Spleen (tissue), 11 donors: ENCODE results near the gene KCNJ6. TPM values are rescaled to one million over a fixed set of nuclear protein-coding genes. Genes with fewer than 3 reads are reported as not detected.

Experiments
- DNase-seq: peaks from one replicate; pipeline ENCODE4 v3.0.0-alpha.2; 2020
- H3K27ac ChIP-seq, 8 donors: fragments of 200-600 bp; sonication (generic) in 7 of 8; 1 replicate in 4 of 8; 2 replicates in 4 of 8; pipeline versions ENCODE4 v1.5.0 to v1.8.0; 2016 to 2021; ENCODE audit warnings: inconsistent platforms in 4 of 8, mild to moderate bottlenecking in 4 of 8, moderate library complexity in 1 of 8
- H3K27me3 ChIP-seq, 7 donors: fragments of 200-600 bp; sonication (generic) in 6 of 7; replicated peaks in 1 of 7; 1 replicate in 4 of 7; 2 replicates in 3 of 7; pipeline versions ENCODE4 v1.5.0 to v1.8.0; 2016 to 2021; ENCODE audit warnings: inconsistent platforms in 3 of 7, mild to moderate bottlenecking in 1 of 7
- H3K36me3 ChIP-seq, 6 donors: fragments of 200-600 bp; sonication (generic) in 5 of 6; 1 replicate in 4 of 6; 2 replicates in 2 of 6; pipeline versions ENCODE4 v1.5.0 to v1.8.0; 2016 to 2021; ENCODE audit warnings: inconsistent platforms in 2 of 6
- H3K4me1 ChIP-seq, 6 donors: fragments of 200-600 bp; sonication (generic) in 5 of 6; 1 replicate in 3 of 6; 2 replicates in 3 of 6; pipeline versions ENCODE4 v1.5.0 to v1.8.0; 2016 to 2021; ENCODE audit warnings: inconsistent platforms in 3 of 6
- H3K4me3 ChIP-seq, 8 donors: fragments of 200-600 bp; sonication (generic) in 7 of 8; 1 replicate in 4 of 8; 2 replicates in 4 of 8; pipeline versions ENCODE4 v1.5.0 to v1.8.0; 2016 to 2021; ENCODE audit warnings: inconsistent platforms in 4 of 8, mild to moderate bottlenecking in 4 of 8, moderate library complexity in 2 of 8
- H3K9me3 ChIP-seq, 8 donors: fragments of 200-600 bp; sonication (generic) in 7 of 8; 1 replicate in 4 of 8; 2 replicates in 4 of 8; pipeline versions ENCODE4 v1.5.0 to v1.8.0; 2016 to 2021; ENCODE audit warnings: inconsistent platforms in 4 of 8
- POLR2A ChIP-seq, 3 donors: fragments of 450-650 bp; IDR thresholded peaks; one replicate each; pipeline ENCODE4 v1.5.1; 2017; ENCODE audit warnings: antibody characterized with exemption in 3 of 3, mild to moderate bottlenecking in 1 of 3
- POLR2AphosphoS5 ChIP-seq, 3 donors: sonication (generic); formaldehyde crosslinking; IDR thresholded peaks; one replicate each; pipeline ENCODE4 v1.5.1; 2017; ENCODE audit warnings: antibody characterized with exemption in 3 of 3
- WGBS, 5 donors: extraction: QIAGEN DNeasy Blood & Tissue Kit in 3 of 5; methylation state at CpG; one replicate each; pipeline versions ENCODE4 v1.1.5 to v1.1.7; 2013 to 2018; 5-methylcytosine and 5-hydroxymethylcytosine counted together
- intact Hi-C: fragments of 100-400 bp; cut with DNase I; formaldehyde crosslinking; loops from one replicate; pipeline ENCODE4 v1.15.0; 2023; ENCODE audit warnings: low total_unique reads
- polyA plus RNA-seq, 3 donors: library from polyadenylated mRNA; stranded (reverse); fragments of 200-250 nt; gene quantifications; one replicate each; pipeline ENCODE4 v1.2.1, GENCODE V29; 2013
- total RNA-seq, 7 donors: library from RNA; depleted of rRNA in 3 of 7; stranded (reverse); fragments of >200 nt in 3 of 7; fragmentation: NEBNext Ultra II Directional in 4 of 7; extraction: Animal tissue kit (Norgen Biotek cat#: 25700) in 4 of 7; gene quantifications; one replicate each; pipeline versions ENCODE4 v1.1.0 to v1.2.1, GENCODE V29; 2016 to 2021
- TF ChIP-seq, protein P1 (sequence below), 11 experiments: fragments of 200-600 bp in 7 of 11; fragments of 450-650 bp in 4 of 11; sonication (generic) in 4 of 11; IDR thresholded peaks in 8 of 11; conservative IDR thresholded peaks in 3 of 11; 1 replicate in 7 of 11; 2 replicates in 4 of 11; pipeline versions ENCODE4 v1.4.0 to v1.8.0; 2016 to 2021; ENCODE audit warnings: antibody characterized with exemption in 11 of 11, inconsistent platforms in 4 of 11, mild to moderate bottlenecking in 1 of 11
- donor health status: healthy with polysubstance abuse.
- donor health status: DM: no; HTN: no; CAD: no; lungs with moderate emphysema.
- donor health status: DM: no; HTN: no; CAD: no.
- donor health status: Bipolar disorder and iron deficiency.
- donor health status: healthy.
- donor health status: DM: no; HTN: no; CAD: no.
- donor health status: DM: yes; HTN: yes; CAD: no.

The KCNJ6 gene
- total and polyA plus RNA-seq, 10 donors, result under 0.01 to 0.36 (median 0.10) TPM; not detected in 6

DNA sequence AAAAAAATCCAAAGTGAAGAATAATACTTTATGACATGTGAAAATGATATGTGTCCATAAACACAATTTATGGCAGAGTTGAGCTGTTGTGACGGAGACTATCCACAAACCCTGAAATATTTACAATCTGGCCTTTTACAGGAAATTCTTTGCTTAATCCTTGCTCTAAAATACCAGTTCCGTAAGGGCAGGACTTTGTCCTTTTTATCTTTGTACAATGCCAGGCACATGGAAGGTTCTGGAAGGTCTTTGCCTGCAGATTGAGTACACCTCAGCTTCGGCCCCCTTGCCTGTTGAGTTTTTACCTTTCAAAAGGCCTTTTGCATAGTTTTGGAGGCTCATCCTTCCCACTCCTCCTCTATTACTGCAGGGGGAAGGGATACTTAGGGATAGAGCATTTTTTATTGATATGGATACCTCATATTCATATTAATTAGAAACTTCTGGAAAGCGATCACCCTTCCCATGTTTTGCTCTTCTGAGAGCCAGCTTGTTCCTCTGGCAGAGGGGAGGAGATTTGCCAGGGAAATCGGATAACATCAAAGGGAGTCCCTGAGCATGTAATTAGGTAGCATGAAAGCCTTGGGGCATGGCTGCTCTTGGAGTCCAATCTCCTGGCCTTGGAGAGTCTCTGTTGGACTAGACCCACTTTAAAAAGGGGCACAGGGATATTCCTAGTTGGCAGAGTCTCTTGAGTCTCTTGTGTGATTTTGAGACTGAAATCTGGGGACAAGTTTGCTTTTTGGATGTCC, 217.1 kb downstream of the KCNJ6 start:
- intact Hi-C loops, result no loop called here

DNA sequence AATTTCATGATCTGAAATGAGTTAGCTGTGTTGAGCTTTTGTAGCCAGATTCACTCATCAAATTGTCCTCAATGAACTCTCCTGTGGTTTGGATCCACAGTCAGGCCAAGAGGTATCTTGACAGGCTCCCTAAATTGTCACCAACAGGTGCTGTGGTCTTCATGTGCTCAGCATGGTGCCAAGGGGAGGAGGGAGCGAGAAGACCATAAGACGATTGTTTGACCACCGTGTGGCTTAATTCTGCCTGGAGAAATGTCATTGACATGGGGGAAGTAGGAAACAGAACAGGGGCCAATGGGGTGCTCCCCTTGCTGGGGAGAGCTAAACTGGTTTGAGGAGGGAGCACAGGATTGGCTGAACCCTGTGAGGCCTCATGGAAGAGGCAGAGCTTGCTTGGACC, 219.3 kb downstream of the KCNJ6 start:
- Histone ChIP-seq H3K4me3 (no peak overlapping the region), H3K27ac (no peak overlapping the region), H3K9me3 (no peaks in the 10 kb centered on the region), H3K4me1 (no peaks in the 10 kb centered on the region), H3K27me3 (peaks cover 0 to 34% (median 0%) of the 10 kb centered on the region in 7 donors), H3K36me3 (no peaks in the 10 kb centered on the region)
- intact Hi-C loops, result no loop called here
- TF ChIP-seq, protein P1, sequence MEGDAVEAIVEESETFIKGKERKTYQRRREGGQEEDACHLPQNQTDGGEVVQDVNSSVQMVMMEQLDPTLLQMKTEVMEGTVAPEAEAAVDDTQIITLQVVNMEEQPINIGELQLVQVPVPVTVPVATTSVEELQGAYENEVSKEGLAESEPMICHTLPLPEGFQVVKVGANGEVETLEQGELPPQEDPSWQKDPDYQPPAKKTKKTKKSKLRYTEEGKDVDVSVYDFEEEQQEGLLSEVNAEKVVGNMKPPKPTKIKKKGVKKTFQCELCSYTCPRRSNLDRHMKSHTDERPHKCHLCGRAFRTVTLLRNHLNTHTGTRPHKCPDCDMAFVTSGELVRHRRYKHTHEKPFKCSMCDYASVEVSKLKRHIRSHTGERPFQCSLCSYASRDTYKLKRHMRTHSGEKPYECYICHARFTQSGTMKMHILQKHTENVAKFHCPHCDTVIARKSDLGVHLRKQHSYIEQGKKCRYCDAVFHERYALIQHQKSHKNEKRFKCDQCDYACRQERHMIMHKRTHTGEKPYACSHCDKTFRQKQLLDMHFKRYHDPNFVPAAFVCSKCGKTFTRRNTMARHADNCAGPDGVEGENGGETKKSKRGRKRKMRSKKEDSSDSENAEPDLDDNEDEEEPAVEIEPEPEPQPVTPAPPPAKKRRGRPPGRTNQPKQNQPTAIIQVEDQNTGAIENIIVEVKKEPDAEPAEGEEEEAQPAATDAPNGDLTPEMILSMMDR (IDR thresholded peaks at IDR 0.05 in 8 of 11, conservative IDR thresholded peaks at IDR 0.05 in 3 of 11), result no peak
- no peak for TF ChIP-seq POLR2AphosphoS5 (IDR thresholded peaks at IDR 0.05)
- TF ChIP-seq POLR2A (IDR thresholded peaks at IDR 0.05), result no peak
- 85 to 96% (median 93%) methylated on average over 3 of the region's 3 CpGs for WGBS, 5 donors
- DNase-seq, result no peak

More for the DNA sequence above, 217.1 kb downstream of the KCNJ6 start:
- Histone ChIP-seq H3K9me3 (no peaks in the 10 kb centered on the region), H3K36me3 (no peaks in the 10 kb centered on the region), H3K4me1 (no peaks in the 10 kb centered on the region), H3K27ac (no peak overlapping the region), H3K4me3 (no peak overlapping the region), H3K27me3 (peaks cover 0 to 34% (median 0%) of the 10 kb centered on the region in 7 donors)
- no peak for TF ChIP-seq POLR2A (IDR thresholded peaks at IDR 0.05)
- TF ChIP-seq, protein P1 (IDR thresholded peaks at IDR 0.05 in 8 of 11, conservative IDR thresholded peaks at IDR 0.05 in 3 of 11), result no peak
- no peak for DNase-seq
- WGBS, 5 donors, result 73 to 85% (median 80%) methylated on average over 5 of the region's 5 CpGs

DNA sequence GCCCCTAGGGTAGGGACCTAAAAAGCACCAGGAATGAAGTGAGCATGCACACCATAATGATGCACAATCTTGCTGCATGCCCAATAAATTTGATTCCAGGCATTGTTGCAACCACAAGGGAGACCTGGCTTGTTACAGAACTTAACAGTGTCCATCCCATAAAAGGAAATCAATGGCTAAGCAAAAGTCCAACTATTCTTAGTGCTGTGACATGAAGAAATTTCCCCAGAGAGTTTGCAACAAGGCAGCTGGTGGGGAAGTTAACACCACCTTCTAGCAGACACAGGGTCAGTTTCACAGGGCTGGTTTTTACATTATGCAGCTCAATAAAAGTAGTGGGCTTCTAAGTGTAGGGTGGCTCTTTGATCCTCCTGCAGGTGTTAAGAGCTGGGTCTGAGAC, 221.1 kb downstream of the KCNJ6 start:
- H3K4me1 ChIP-seq, result no peaks in the 10 kb centered on the region
- H3K27ac ChIP-seq, result no peak overlapping the region
- no peak overlapping the region for H3K4me3 ChIP-seq
- no peaks in the 10 kb centered on the region for H3K36me3 ChIP-seq
- H3K27me3 ChIP-seq, result peaks cover 0 to 29% (median 0%) of the 10 kb centered on the region in 7 donors
- TF ChIP-seq POLR2AphosphoS5 (IDR thresholded peaks at IDR 0.05) (no peak), POLR2A (IDR thresholded peaks at IDR 0.05) (no peak)
- TF ChIP-seq, protein P1 (IDR thresholded peaks at IDR 0.05 in 8 of 11, conservative IDR thresholded peaks at IDR 0.05 in 3 of 11), result no peak
- no peaks in the 10 kb centered on the region for H3K9me3 ChIP-seq
- DNase-seq, result no peak
- intact Hi-C loops, result no loop called here

DNA sequence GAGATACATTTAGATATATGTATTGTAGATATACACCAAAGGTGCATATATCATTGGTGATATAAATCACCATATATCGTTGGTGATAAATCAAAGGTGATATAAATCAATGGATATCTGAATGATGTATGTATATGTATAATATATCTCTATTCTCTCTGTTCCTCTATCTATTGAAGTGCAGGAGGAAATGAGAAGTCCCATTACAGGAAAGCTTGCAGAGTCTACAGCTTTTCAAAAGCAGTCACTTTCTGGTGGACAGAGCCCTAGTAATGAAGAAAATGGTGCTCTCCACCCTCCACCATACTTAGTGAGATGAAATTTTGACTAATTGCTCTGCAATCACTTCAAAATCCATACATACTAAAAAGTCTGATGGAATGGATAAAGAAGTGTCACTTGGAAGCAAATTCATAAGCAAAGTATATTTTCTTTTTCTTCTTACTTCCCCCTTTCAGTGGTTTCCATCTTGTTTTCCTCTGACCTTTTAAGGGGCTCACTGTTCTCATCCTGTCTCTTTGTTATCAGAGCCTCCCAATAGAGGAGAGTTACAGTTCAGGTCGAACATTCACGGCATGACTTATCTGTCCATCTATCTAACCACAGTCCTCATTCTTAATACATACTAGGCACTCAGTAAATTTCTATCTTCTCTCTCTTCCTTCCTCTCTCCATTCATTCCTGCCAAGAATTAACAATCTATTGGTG, 227.2 kb downstream of the KCNJ6 start:
- WGBS, 5 donors, result 38 to 53% (median 41%) methylated on average over 3 of the region's 3 CpGs
- TF ChIP-seq POLR2A (IDR thresholded peaks at IDR 0.05), result no peak
- TF ChIP-seq, protein P1 (IDR thresholded peaks at IDR 0.05 in 8 of 11, conservative IDR thresholded peaks at IDR 0.05 in 3 of 11), result no peak
- no peak for TF ChIP-seq POLR2AphosphoS5 (IDR thresholded peaks at IDR 0.05)
- intact Hi-C loops, result no loop called here

More for the DNA sequence above, 227.2 kb downstream of the KCNJ6 start:
- H3K27ac ChIP-seq, result no peak overlapping the region
- H3K27me3 ChIP-seq, result no peaks in the 10 kb centered on the region
- DNase-seq, result no peak
- peaks cover 0 to 15% (median 8%) of the 10 kb centered on the region in 6 donors for H3K4me1 ChIP-seq
- no peaks in the 10 kb centered on the region for H3K36me3 ChIP-seq
- no peaks in the 10 kb centered on the region for H3K9me3 ChIP-seq
- H3K4me3 ChIP-seq, result no peak overlapping the region
